GM12891 (cell line): ENCODE data around the gene LHX6.

Experiments used
- PAX5 ChIP-seq: IDR thresholded peaks from 2 replicates; pipeline ENCODE4 v1.6.1; 2011; ENCODE audit warnings: low read length, moderate library complexity, mild to moderate bottlenecking; ENCODE audit not compliant: insufficient read depth, severe bottlenecking
- POLR2A ChIP-seq: IDR thresholded peaks from 2 replicates; pipeline ENCODE4 v1.6.1; 2011; ENCODE audit warnings: low read depth, low read length, control low read depth
- POLR2AphosphoS5 ChIP-seq: IDR thresholded peaks from 2 replicates; pipeline ENCODE4 v1.6.1; 2011; ENCODE audit warnings: low read depth, low read length, control low read depth
- POU2F2 ChIP-seq: IDR thresholded peaks from 2 replicates; pipeline ENCODE4 v1.6.1; 2011; ENCODE audit warnings: low read depth, mild to moderate bottlenecking, control low read depth, low read length, moderate library complexity
- SPI1 ChIP-seq: IDR thresholded peaks from 2 replicates; pipeline ENCODE4 v1.6.1; 2011; ENCODE audit warnings: low read depth, low read length, control low read depth
- TAF1 ChIP-seq: IDR thresholded peaks from 2 replicates; pipeline ENCODE4 v1.6.1; 2011; ENCODE audit warnings: low read depth, low read length, control low read depth

DNA sequence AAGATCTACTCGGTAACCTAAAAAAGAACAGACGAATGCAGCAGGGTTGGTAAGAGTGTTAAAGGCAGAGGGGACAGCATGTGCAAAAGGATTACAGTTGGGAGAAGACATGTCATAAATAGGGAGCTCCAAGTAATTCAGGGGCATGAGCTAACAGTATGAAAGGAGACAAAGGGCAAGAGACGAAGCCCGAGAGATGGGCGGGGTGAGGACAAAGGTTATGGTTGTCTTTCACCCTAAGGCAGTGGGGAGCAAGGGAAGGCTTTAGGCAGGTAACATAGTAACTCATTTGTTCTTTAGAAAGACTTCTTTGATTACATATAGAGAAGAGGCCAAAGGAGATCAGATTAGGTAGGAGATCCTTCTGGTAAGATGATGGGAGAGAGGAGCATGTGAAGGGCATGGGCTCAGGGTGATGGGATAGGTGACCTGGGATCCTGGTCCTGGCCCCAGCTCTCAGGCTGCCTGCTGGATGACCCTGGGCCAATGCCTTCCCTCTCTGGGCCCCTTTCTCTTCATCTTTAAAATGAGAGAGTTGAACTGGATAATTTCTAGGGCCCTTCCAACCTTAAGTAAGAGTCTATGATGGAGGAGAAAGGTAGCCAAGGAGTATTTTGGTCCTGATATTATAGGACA is 49.6 kb downstream of the LHX6 start:
- TF ChIP-seq TAF1 (no peak), POLR2A (no peak), POLR2AphosphoS5 (no peak), SPI1 (no peak), POU2F2 (no peak), PAX5 (no peak)
